Measurements from ENCODE around the gene GARNL3.

The GARNL3 gene

DNA sequence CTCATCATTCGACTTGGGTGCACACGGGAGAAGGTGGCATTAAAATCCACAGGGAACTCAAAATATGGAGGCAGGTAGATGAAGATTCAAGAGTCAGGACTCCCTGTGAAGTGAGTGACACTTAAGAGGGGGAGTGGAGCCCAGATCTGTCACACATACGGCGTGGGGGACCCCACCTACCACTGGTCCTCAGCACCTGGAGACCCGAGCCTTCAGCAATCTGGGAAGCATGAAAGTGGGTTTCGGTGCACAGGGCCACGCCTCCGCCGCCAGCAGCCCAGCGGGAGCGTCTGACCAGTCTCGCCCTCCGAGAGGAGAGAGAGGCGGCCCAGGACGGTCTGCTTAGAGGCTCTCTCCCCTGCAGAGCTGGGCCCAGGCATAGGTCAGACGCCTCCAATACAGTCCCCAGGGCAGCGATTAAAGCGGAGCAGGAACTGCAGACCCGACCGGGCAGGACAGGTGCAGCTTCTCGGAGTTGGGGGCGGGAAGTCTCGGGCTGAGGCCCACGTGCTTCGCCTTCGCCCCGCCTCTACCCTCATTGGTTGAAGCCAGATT is 131.8 kb downstream of the GARNL3 start:
- TF ChIP-seq CTCF (IDR thresholded peaks at IDR 0.05; ENCODE audit: insufficient read depth, missing control alignments) = no peak
- FAIRE-seq = no peak
- peak; percentile 92 for DNase-seq (ENCODE audit: insufficient read length, low spot score)

DNA sequence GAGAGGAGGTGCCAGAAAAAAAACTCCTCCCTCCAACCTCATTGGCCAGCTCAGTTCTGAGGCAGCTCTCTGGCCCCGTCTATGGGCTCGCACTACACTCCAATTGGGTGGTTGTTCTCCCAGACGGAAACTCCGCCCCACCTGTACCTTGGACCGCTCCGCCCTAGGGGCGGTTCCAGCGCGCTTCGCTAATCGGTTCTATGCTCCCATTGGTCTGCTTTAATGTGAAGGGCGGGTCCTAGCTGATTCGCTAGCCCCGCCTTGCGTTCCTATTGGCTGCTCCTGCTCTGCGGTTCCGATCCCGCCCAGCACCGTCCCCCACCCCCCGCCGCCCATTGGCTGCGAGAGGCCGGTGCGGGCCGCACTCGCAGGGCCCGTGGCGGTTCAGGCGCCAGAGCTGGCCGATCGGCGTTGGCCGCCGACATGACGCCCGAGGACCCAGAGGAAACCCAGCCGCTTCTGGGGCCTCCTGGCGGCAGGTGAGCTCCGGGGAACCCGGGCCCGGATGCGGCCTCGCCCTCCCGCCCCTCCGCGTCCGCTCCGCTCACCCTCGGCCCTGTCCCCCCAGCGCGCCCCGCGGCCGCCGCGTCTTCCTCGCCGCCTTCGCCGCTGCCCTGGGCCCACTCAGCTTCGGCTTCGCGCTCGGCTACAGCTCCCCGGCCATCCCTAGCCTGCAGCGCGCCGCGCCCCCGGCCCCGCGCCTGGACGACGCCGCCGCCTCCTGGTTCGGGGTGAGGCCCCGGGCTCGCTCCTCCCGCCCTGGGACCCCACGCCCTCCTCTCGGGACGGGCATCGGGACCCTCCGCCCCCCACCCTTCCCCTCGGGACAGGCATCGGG is 132.5 kb downstream of the GARNL3 start, which contains the start of gene SLC2A8:
TSS of gene SLC2A8 (plus strand) at position 362 of the 838 bp plus-strand sequence. CDS start at position 424, 62 bp downstream.
- DNase-seq (ENCODE audit: insufficient read length, low spot score) = no peak
- no peak for TF ChIP-seq CTCF (IDR thresholded peaks at IDR 0.05; ENCODE audit: insufficient read depth, missing control alignments)
- peak; percentile 94 for FAIRE-seq

- DNase-seq (ENCODE audit: insufficient read length, low spot score) (no peak), FAIRE-seq (no peak)
- TF ChIP-seq CTCF (IDR thresholded peaks at IDR 0.05; ENCODE audit: insufficient read depth, missing control alignments) = peak; percentile 45
These were observed 133.2 kb downstream of the GARNL3 start for GRCh38 chr9:127397646-127398274.

- FAIRE-seq = no peak
- no peak for DNase-seq (ENCODE audit: insufficient read length, low spot score)
- no peak for TF ChIP-seq CTCF (IDR thresholded peaks at IDR 0.05; ENCODE audit: insufficient read depth, missing control alignments)
These were observed 133.7 kb downstream of the GARNL3 start for GRCh38 chr9:127398275-127398647.

GRCh38 chr9:127398715-127399400 is 134.3 kb downstream of the GARNL3 start:
- FAIRE-seq = no peak
- TF ChIP-seq CTCF (IDR thresholded peaks at IDR 0.05; ENCODE audit: insufficient read depth, missing control alignments) = no peak
- DNase-seq (ENCODE audit: insufficient read length, low spot score) = no peak

DNA sequence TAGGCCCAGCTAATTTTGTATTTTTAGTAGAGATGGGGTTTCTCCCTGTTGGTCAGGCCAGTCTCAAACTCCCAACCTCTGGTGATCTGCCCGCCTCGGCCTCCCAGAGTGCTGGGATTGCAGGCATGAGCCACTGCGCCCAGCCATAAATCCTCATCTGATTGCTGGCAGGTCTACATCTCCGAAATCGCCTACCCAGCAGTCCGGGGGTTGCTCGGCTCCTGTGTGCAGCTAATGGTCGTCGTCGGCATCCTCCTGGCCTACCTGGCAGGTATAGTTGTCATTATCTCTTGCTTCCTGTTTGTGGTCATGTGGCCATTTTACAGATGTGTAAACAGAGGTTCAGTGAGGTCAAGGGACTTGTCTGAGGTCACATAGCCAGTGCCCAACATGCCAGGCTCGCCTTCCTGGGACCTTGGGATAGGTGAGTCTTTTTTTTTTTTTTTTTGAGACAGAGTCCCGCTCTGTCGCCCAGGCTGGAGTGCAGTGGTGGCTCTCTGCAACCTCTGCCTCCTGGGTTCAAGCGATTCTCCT is 135.2 kb downstream of the GARNL3 start:
- DNase-seq (ENCODE audit: insufficient read length, low spot score) (no peak), FAIRE-seq (no peak)
- TF ChIP-seq CTCF (IDR thresholded peaks at IDR 0.05; ENCODE audit: insufficient read depth, missing control alignments) = no peak
